ENCODE results near the gene VPS37D.
A peak's percentile ranks its signal among the peaks of the same experiment; 100 is the strongest.
"Not testable (repeated sequence)": the region's sequence is repeated elsewhere in the genome, so short reads cannot be mapped to it uniquely, and the experiment has no call there.

Gene VPS37D

GRCh38 chr7:73659983-73660382 is 7.6 kb upstream of the VPS37D start:
- H3K27me3 Mint-ChIP-seq (ENCODE audit: low read depth), result peaks cover 15% of the 10 kb centered on the region
- H3K9me3 Mint-ChIP-seq, result peaks cover 5% of the 10 kb centered on the region
- H3K4me1 Mint-ChIP-seq (ENCODE audit: low read depth), result peaks cover 3% of the 10 kb centered on the region
- H3K36me3 Mint-ChIP-seq (ENCODE audit: low read depth), result no peaks in the 10 kb centered on the region
- no peak overlapping the region for H3K4me3 Mint-ChIP-seq
- H3K27ac Mint-ChIP-seq, result no peak overlapping the region

DNA sequence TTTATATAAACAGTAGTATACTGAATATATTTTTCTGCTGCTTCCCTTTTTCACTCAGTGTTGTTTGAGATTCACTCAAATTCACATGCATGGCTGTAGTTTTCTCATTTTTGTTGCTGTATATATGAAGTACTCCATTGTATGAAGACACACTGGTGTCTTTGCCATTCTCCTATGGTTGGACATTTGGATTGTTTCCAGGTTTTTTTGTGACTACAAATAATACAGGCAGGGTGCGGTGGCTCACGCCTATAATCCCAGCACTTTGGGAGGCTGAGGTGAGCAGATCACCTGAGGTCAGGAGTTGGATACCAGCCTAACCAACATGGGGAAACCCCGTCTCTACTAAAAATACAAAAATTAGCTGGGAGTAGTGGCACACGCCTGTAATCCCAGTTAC is 7.0 kb upstream of the VPS37D start:
- H3K4me1 Mint-ChIP-seq (ENCODE audit: low read depth); H3K9me3 Mint-ChIP-seq; H3K4me3 Mint-ChIP-seq; H3K27ac Mint-ChIP-seq; H3K36me3 Mint-ChIP-seq (ENCODE audit: low read depth): not testable (repeated sequence)
- peaks cover 21% of the 10 kb centered on the region for H3K27me3 Mint-ChIP-seq (ENCODE audit: low read depth)

DNA sequence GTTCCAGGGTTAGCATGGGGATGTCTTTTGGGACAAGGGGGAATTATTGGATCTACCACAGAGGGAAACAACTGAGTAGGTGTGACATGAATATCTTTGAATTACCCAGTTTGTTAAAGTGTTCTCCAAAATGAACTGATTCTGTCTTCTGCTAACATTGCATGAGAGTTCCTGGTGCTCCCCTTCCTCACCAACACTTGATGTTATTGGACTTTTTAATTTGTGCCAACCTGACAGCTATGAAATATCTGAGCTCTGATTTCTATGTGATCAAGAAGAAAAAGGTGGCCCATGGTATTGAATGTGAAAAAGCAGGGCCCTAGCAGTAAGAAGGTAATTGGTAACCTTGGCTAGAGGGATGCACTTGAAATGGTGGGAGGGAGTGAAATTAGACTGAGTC is 4.6 kb upstream of the VPS37D start:
- Mint-ChIP-seq H3K27me3 (ENCODE audit: low read depth) (peaks cover 29% of the 10 kb centered on the region), H3K4me1 (ENCODE audit: low read depth) (peaks cover 7% of the 10 kb centered on the region), H3K36me3 (ENCODE audit: low read depth) (no peaks in the 10 kb centered on the region), H3K9me3 (peaks cover 5% of the 10 kb centered on the region), H3K27ac (no peak overlapping the region), H3K4me3 (no peak overlapping the region)

DNA sequence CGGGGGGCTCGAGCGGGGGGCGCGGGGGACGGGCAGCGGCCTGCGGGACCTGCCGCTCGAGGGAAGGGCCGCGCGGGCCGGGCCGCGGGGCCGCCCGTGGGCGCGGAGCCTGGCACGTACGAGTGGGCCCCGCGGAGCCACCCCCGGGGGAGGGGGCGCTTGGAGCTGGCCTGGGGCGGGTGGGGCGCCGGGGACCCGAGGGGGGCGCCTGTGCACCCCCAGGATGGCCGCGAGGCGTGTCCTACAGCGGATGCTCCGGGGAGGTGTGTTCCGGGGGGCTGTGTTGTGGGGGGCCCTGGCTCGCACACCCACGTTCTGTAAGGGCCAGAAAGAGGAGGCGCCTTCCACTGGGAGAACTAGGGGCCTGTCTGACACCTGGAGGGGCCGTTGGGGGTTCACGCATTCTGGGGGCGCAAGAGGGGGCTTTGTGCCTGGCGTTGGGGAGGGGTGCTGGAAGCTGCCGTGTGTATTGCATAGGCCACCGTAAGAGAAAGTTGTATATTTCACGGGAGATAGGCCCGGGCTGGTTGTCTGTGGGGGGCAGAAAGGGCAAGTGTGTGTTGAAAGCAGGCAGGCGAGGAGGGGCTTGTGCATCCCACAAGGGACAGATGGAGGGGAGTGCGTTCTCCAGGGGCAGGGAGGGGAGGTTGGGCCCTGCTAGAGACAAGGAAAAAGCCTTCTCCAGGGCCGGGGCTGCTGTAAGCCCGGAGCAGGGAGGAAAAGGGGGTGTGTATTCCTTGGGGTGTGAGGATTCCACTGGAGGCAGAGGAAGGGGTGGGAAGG is 663 bp downstream of the VPS37D start:
- H3K4me1 Mint-ChIP-seq (ENCODE audit: low read depth), result peaks cover 9% of the 10 kb centered on the region
- H3K4me3 Mint-ChIP-seq, result peak overlapping the region; percentile 65
- peaks cover 51% of the 10 kb centered on the region for H3K27me3 Mint-ChIP-seq (ENCODE audit: low read depth)
- H3K36me3 Mint-ChIP-seq (ENCODE audit: low read depth), result no peaks in the 10 kb centered on the region
- peak overlapping the region; percentile 10 for H3K27ac Mint-ChIP-seq
- peaks cover 1% of the 10 kb centered on the region for H3K9me3 Mint-ChIP-seq

GRCh38 chr7:73668886-73669230 is 1.2 kb downstream of the VPS37D start:
- no peaks in the 10 kb centered on the region for H3K9me3 Mint-ChIP-seq
- H3K27me3 Mint-ChIP-seq (ENCODE audit: low read depth), result peaks cover 45% of the 10 kb centered on the region
- peaks cover 9% of the 10 kb centered on the region for H3K4me1 Mint-ChIP-seq (ENCODE audit: low read depth)
- H3K27ac Mint-ChIP-seq, result peak overlapping the region; percentile 10
- no peaks in the 10 kb centered on the region for H3K36me3 Mint-ChIP-seq (ENCODE audit: low read depth)
- H3K4me3 Mint-ChIP-seq, result peak overlapping the region; percentile 65

DNA sequence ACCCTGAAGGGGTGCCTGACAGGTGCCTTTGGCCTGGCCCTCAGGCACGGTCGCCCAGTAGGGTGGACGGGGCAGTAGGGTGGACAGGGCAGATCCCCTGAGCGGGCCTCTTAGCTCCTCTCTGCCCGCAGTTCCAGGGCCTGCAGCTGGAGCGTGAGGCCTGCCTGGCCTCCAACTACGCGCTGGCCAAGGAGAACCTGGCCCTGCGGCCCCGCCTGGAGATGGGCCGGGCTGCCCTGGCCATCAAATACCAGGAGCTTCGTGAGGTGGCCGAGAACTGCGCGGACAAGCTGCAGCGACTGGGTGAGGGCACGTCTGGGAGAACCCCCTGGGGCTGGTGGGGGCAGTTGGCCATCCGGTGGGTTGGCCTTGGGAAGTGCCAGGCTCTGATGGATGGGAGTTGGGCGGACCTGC is 1.7 kb downstream of the VPS37D start:
- no peak overlapping the region for H3K27ac Mint-ChIP-seq

GRCh38 chr7:73669858-73670385 is 2.3 kb downstream of the VPS37D start:
- Mint-ChIP-seq H3K4me3 (no peak overlapping the region), H3K36me3 (ENCODE audit: low read depth) (no peaks in the 10 kb centered on the region), H3K27me3 (ENCODE audit: low read depth) (peaks cover 38% of the 10 kb centered on the region), H3K27ac (no peak overlapping the region), H3K9me3 (no peaks in the 10 kb centered on the region), H3K4me1 (ENCODE audit: low read depth) (peaks cover 6% of the 10 kb centered on the region)

More for the DNA sequence above, 1.7 kb downstream of the VPS37D start:
- no peaks in the 10 kb centered on the region for H3K36me3 Mint-ChIP-seq (ENCODE audit: low read depth)
- H3K4me3 Mint-ChIP-seq, result no peak overlapping the region
- H3K4me1 Mint-ChIP-seq (ENCODE audit: low read depth), result peaks cover 6% of the 10 kb centered on the region
- peaks cover 41% of the 10 kb centered on the region for H3K27me3 Mint-ChIP-seq (ENCODE audit: low read depth)
- no peaks in the 10 kb centered on the region for H3K9me3 Mint-ChIP-seq

GRCh38 chr7:73671322-73671661 is 3.7 kb downstream of the VPS37D start:
- no peaks in the 10 kb centered on the region for H3K36me3 Mint-ChIP-seq (ENCODE audit: low read depth)
- H3K9me3 Mint-ChIP-seq, result no peaks in the 10 kb centered on the region
- no peak overlapping the region for H3K4me3 Mint-ChIP-seq
- peaks cover 5% of the 10 kb centered on the region for H3K4me1 Mint-ChIP-seq (ENCODE audit: low read depth)
- peaks cover 26% of the 10 kb centered on the region for H3K27me3 Mint-ChIP-seq (ENCODE audit: low read depth)
- no peak overlapping the region for H3K27ac Mint-ChIP-seq

- Mint-ChIP-seq H3K36me3 (ENCODE audit: low read depth) (no peaks in the 10 kb centered on the region), H3K27ac (no peak overlapping the region), H3K4me3 (no peak overlapping the region), H3K9me3 (no peaks in the 10 kb centered on the region), H3K27me3 (ENCODE audit: low read depth) (peaks cover 25% of the 10 kb centered on the region), H3K4me1 (ENCODE audit: low read depth) (peaks cover 5% of the 10 kb centered on the region)
These were observed 4.3 kb downstream of the VPS37D start for GRCh38 chr7:73671857-73672445.

- H3K27me3 Mint-ChIP-seq (ENCODE audit: low read depth), result peaks cover 15% of the 10 kb centered on the region
- H3K4me3 Mint-ChIP-seq, result no peak overlapping the region
- H3K9me3 Mint-ChIP-seq, result no peaks in the 10 kb centered on the region
These were observed 7.0 kb downstream of the VPS37D start for GRCh38 chr7:73674468-73675124.

DNA sequence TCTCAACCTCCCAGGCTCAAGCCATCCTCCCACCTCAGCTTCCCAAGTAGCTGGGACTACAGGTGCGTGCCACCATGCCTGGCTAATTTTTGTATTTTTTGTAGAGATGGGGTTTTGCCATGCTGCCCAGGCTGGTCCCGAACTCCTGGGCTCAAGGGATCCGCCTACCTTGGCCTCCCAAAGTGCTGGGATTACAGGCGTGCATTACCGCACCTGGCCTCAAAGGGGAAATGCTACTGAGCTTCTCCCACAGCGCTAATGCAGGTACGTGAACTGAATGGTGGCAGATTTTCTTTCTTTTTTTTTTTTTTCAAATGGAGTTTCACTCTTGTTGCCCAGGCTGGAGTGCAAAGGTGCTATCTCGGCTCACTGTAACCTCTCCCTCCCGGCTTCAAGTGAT is 8.4 kb downstream of the VPS37D start:
- H3K27me3 Mint-ChIP-seq (ENCODE audit: low read depth); H3K27ac Mint-ChIP-seq; H3K36me3 Mint-ChIP-seq (ENCODE audit: low read depth): not testable (repeated sequence)

More at GRCh38 chr7:73674468-73675124, 7.0 kb downstream of the VPS37D start:
- no peak overlapping the region for H3K27ac Mint-ChIP-seq
- H3K36me3 Mint-ChIP-seq (ENCODE audit: low read depth), result peaks cover 7% of the 10 kb centered on the region
- peaks cover 1% of the 10 kb centered on the region for H3K4me1 Mint-ChIP-seq (ENCODE audit: low read depth)

DNA sequence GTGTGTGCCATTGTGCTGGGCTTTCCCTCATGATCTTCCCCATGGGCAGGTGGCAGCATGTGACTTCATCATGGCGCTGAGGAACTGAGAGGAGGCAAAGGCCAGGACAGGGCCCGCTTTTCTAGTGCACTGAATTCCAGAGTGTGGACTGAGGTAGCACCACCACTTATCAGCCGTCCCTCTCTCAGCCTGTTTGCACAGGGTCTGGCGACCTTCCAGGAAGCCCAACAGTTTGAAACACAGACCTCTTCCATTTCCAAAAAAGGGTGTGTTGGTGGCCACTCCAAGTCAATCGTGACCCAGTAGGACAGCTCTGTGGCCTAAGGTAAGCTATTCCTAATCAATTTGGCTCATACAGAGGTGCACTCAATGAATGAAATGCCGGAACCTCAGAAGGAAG is 11.2 kb downstream of the VPS37D start:
- Mint-ChIP-seq H3K9me3 (no peaks in the 10 kb centered on the region), H3K4me1 (ENCODE audit: low read depth) (peaks cover 18% of the 10 kb centered on the region), H3K36me3 (ENCODE audit: low read depth) (peaks cover 11% of the 10 kb centered on the region), H3K27me3 (ENCODE audit: low read depth) (no peaks in the 10 kb centered on the region), H3K27ac (no peak overlapping the region), H3K4me3 (no peak overlapping the region)

More for the DNA sequence above, 8.4 kb downstream of the VPS37D start:
- H3K4me1 Mint-ChIP-seq (ENCODE audit: low read depth); H3K9me3 Mint-ChIP-seq; H3K4me3 Mint-ChIP-seq: not testable (repeated sequence)

DNA sequence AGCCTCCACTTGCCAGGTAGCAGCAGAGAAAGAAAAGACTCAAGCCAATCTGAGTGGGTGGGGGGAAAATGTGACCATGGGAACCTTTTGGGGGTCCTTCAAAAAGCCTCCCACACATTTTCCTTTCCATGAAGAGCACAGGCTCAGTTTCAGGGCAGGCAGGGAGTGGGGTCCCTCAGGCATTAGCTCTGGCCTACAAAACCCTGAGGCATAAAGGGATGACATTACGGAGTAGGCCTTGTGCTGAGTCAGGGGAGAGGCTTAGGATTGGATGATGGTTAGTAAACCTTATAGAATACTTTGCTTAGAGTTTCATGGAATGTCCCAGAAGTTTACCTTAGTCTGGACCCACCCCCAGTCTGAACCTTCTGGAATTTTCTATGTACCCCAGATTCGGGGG is 12.1 kb downstream of the VPS37D start:
- Mint-ChIP-seq H3K9me3 (no peaks in the 10 kb centered on the region), H3K4me1 (ENCODE audit: low read depth) (peaks cover 20% of the 10 kb centered on the region), H3K27me3 (ENCODE audit: low read depth) (no peaks in the 10 kb centered on the region), H3K36me3 (ENCODE audit: low read depth) (peaks cover 13% of the 10 kb centered on the region), H3K4me3 (no peak overlapping the region), H3K27ac (no peak overlapping the region)

- peaks cover 13% of the 10 kb centered on the region for H3K36me3 Mint-ChIP-seq (ENCODE audit: low read depth)
- H3K4me3 Mint-ChIP-seq, result no peak overlapping the region
- no peak overlapping the region for H3K27ac Mint-ChIP-seq
- no peaks in the 10 kb centered on the region for H3K27me3 Mint-ChIP-seq (ENCODE audit: low read depth)
- H3K4me1 Mint-ChIP-seq (ENCODE audit: low read depth), result peaks cover 20% of the 10 kb centered on the region
- no peaks in the 10 kb centered on the region for H3K9me3 Mint-ChIP-seq
These were observed 12.9 kb downstream of the VPS37D start for GRCh38 chr7:73680501-73680900.

GRCh38 chr7:73681031-73681430 is 13.4 kb downstream of the VPS37D start:
- Mint-ChIP-seq H3K4me1 (ENCODE audit: low read depth) (peaks cover 20% of the 10 kb centered on the region), H3K4me3 (peak overlapping the region; percentile 99), H3K27ac (no peak overlapping the region), H3K9me3 (no peaks in the 10 kb centered on the region), H3K36me3 (ENCODE audit: low read depth) (peaks cover 13% of the 10 kb centered on the region), H3K27me3 (ENCODE audit: low read depth) (no peaks in the 10 kb centered on the region)

Measured in T-helper 1 cell treated with Interleukin-12 subunit alpha and Interleukin-12 subunit beta and Interleukin-4 antibody, amounts not matched to agents 30 μg/mL and 1 μg/mL, for 36 hours (primary cell).